Liver (tissue), 9 donors: ENCODE results near the gene MSH5. TPM values are rescaled to one million over a fixed set of nuclear protein-coding genes. Genes with fewer than 3 reads are reported as not detected.

Experiments
- DNase-seq: peaks from one replicate; pipeline ENCODE4 v3.0.0-alpha.2; 2017; ENCODE audit warnings: low spot score
- H3K27ac ChIP-seq, 2 donors: one replicate each; pipeline ENCODE4 v1.7.0; 2013; ENCODE audit warnings: inconsistent platforms in 2 of 2, low read length in 2 of 2, control low read depth in 1 of 2, low read depth in 1 of 2, mild to moderate bottlenecking in 1 of 2
- H3K27me3 ChIP-seq, 4 donors: one replicate each; pipeline versions ENCODE4 v1.6.1 to v1.7.0; 2013; ENCODE audit warnings: low read length in 3 of 4, inconsistent platforms in 1 of 4, mild to moderate bottlenecking in 1 of 4, moderate library complexity in 1 of 4; ENCODE audit not compliant: control insufficient read depth in 4 of 4, insufficient read depth in 4 of 4
- H3K36me3 ChIP-seq, 4 donors: one replicate each; pipeline versions ENCODE4 v1.6.1 to v1.7.0; 2013; ENCODE audit warnings: low read length in 3 of 4, mild to moderate bottlenecking in 3 of 4, low read depth in 1 of 4, moderate library complexity in 1 of 4; ENCODE audit not compliant: control insufficient read depth in 4 of 4, insufficient read depth in 3 of 4
- H3K4me1 ChIP-seq, 4 donors: one replicate each; pipeline versions ENCODE4 v1.6.1 to v1.7.0; 2013; ENCODE audit warnings: low read length in 3 of 4, mild to moderate bottlenecking in 3 of 4, moderate library complexity in 1 of 4; ENCODE audit not compliant: control insufficient read depth in 4 of 4, insufficient read depth in 4 of 4
- H3K4me3 ChIP-seq, 3 donors: one replicate each; pipeline versions ENCODE4 v1.6.1 to v1.7.0; 2013; ENCODE audit warnings: low read length in 3 of 3, control low read depth in 1 of 3, low read depth in 1 of 3, mild to moderate bottlenecking in 1 of 3
- H3K9ac ChIP-seq, 2 donors: one replicate each; pipeline ENCODE4 v1.7.0; 2013; ENCODE audit warnings: low read length in 2 of 2, mild to moderate bottlenecking in 2 of 2, moderate library complexity in 2 of 2, control low read depth in 1 of 2, low read depth in 1 of 2
- H3K9me3 ChIP-seq, 4 donors: one replicate each; pipeline versions ENCODE4 v1.6.1 to v1.7.0; 2013; ENCODE audit warnings: low read length in 3 of 4; ENCODE audit not compliant: control insufficient read depth in 4 of 4
- ATF3 ChIP-seq: IDR thresholded peaks from 2 replicates; pipeline ENCODE4 v1.6.1; 2016; ENCODE audit warnings: antibody characterized with exemption
- CTCF ChIP-seq: fragments of 150-350 bp; IDR thresholded peaks from 2 replicates; pipeline ENCODE4 v1.5.1; 2017; ENCODE audit warnings: improper control_type of control experiment, low read depth, low read length; ENCODE audit not compliant: missing input control
- EGR1 ChIP-seq, 2 donors: IDR thresholded peaks; 2 replicates each; pipeline ENCODE4 v1.6.1; 2016 to 2018; ENCODE audit warnings: antibody characterized with exemption in 2 of 2, low read depth in 2 of 2
- FOXA1 ChIP-seq: IDR thresholded peaks from 2 replicates; pipeline ENCODE4 v1.6.1; 2016; ENCODE audit warnings: antibody characterized with exemption
- FOXA2 ChIP-seq: IDR thresholded peaks from 2 replicates; pipeline ENCODE4 v1.6.1; 2016; ENCODE audit warnings: antibody characterized with exemption
- GABPA ChIP-seq, 2 donors: IDR thresholded peaks in 1 of 2; conservative IDR thresholded peaks in 1 of 2; 2 replicates each; pipeline ENCODE4 v1.6.1; 2016; ENCODE audit warnings: antibody characterized with exemption in 2 of 2, mild to moderate bottlenecking in 1 of 2, moderate library complexity in 1 of 2
- HNF4A ChIP-seq, 2 donors: conservative IDR thresholded peaks; 2 replicates each; pipeline ENCODE4 v1.6.1; 2016; ENCODE audit warnings: antibody characterized with exemption in 2 of 2, mild to moderate bottlenecking in 2 of 2
- HNF4G ChIP-seq: IDR thresholded peaks from 2 replicates; pipeline ENCODE4 v1.6.1; 2016; ENCODE audit warnings: antibody characterized with exemption
- JUND ChIP-seq, 2 donors: IDR thresholded peaks; 2 replicates each; pipeline ENCODE4 v1.6.1; 2016; ENCODE audit warnings: antibody characterized with exemption in 2 of 2
- MAX ChIP-seq: IDR thresholded peaks from 2 replicates; pipeline ENCODE4 v1.6.1; 2016; ENCODE audit warnings: antibody characterized with exemption
- NR2F2 ChIP-seq: IDR thresholded peaks from 2 replicates; pipeline ENCODE4 v1.6.1; 2016; ENCODE audit warnings: antibody characterized with exemption
- RAD21 ChIP-seq, 2 donors: IDR thresholded peaks; 2 replicates each; pipeline ENCODE4 v1.6.1; 2016; ENCODE audit warnings: antibody characterized with exemption in 2 of 2, mild to moderate bottlenecking in 2 of 2
- REST ChIP-seq: IDR thresholded peaks from 2 replicates; pipeline ENCODE4 v1.6.1; 2016; ENCODE audit warnings: antibody characterized with exemption, mild to moderate bottlenecking
- RXRA ChIP-seq, 2 donors: IDR thresholded peaks; 2 replicates each; pipeline ENCODE4 v1.6.1; 2017 to 2018; ENCODE audit warnings: antibody characterized with exemption in 2 of 2, mild to moderate bottlenecking in 1 of 2
- SP1 ChIP-seq: IDR thresholded peaks from 2 replicates; pipeline ENCODE4 v1.6.1; 2018; ENCODE audit warnings: antibody characterized with exemption, mild to moderate bottlenecking
- TAF1 ChIP-seq: conservative IDR thresholded peaks from 2 replicates; pipeline ENCODE4 v1.6.1; 2016; ENCODE audit warnings: antibody characterized with exemption, mild to moderate bottlenecking
- YY1 ChIP-seq: IDR thresholded peaks from 2 replicates; pipeline ENCODE4 v1.6.1; 2016; ENCODE audit warnings: antibody characterized with exemption, mild to moderate bottlenecking
- ZBTB33 ChIP-seq: IDR thresholded peaks from 2 replicates; pipeline ENCODE4 v1.6.1; 2016; ENCODE audit warnings: antibody characterized with exemption
- WGBS: extraction: QIAGEN DNeasy Blood & Tissue Kit; methylation state at CpG from one replicate; pipeline ENCODE4 v1.1.7; 2013; 5-methylcytosine and 5-hydroxymethylcytosine counted together
- polyA plus RNA-seq, 2 donors: library from polyadenylated mRNA; stranded (reverse) in 1 of 2; unstranded in 1 of 2; fragments of 200-250 nt in 1 of 2; fragments of >200 nt in 1 of 2; fragmentation: Nextera tagmentation in 1 of 2; extraction: Ambion mirVana in 1 of 2; gene quantifications; one replicate each; pipeline versions ENCODE4 v1.2.1 to v1.2.3, GENCODE V29; 2013 to 2015
- total RNA-seq, 2 donors: library from RNA; depleted of rRNA; stranded (reverse); fragments of >200 nt; gene quantifications; one replicate each; pipeline ENCODE4 v1.2.3, GENCODE V29; 2014
- donor health status: healthy.
- donor health status: healthy.
- donor health status: healthy.
- donor health status: healthy.
- donor health status: healthy.

MSH5 gene
- total and polyA plus RNA-seq, 4 donors: 1.2 to 6.4 (median 4.0) TPM

GRCh38 chr6:31725502-31726350, 14.1 kb upstream of the MSH5 start:
- H3K27ac ChIP-seq: no peak overlapping the region
- no peak overlapping the region for H3K4me3 ChIP-seq
- 88% methylated on average over 12 of the region's 12 CpGs for WGBS
- H3K27me3 ChIP-seq: no peaks in the 10 kb centered on the region
- no peak for TF ChIP-seq GABPA (IDR thresholded peaks at IDR 0.05 in 1 of 2, conservative IDR thresholded peaks at IDR 0.05 in 1 of 2)
- no peak for TF ChIP-seq RAD21 (IDR thresholded peaks at IDR 0.05)
- TF ChIP-seq NR2F2: no peak
- no peak for TF ChIP-seq FOXA2
- TF ChIP-seq MAX: no peak
- no peaks in the 10 kb centered on the region for H3K9me3 ChIP-seq
- DNase-seq: no peak
- H3K4me1 ChIP-seq: peaks cover 3 to 17% (median 10%) of the 10 kb centered on the region in 4 donors
- H3K9ac ChIP-seq: no peak overlapping the region
- peaks cover 0 to 9% (median 2%) of the 10 kb centered on the region in 4 donors for H3K36me3 ChIP-seq

GRCh38 chr6:31727034-31727716, 12.6 kb upstream of the MSH5 start:
- no peaks in the 10 kb centered on the region for H3K9me3 ChIP-seq
- no peak for DNase-seq
- peaks cover 3 to 21% (median 12%) of the 10 kb centered on the region in 4 donors for H3K4me1 ChIP-seq
- H3K27ac ChIP-seq: peak overlapping the region; percentile 22 to 68
- WGBS: 81% methylated on average over 7 of the region's 7 CpGs
- H3K27me3 ChIP-seq: no peaks in the 10 kb centered on the region
- peaks cover 4 to 19% (median 8%) of the 10 kb centered on the region in 4 donors for H3K36me3 ChIP-seq
- TF ChIP-seq RXRA (IDR thresholded peaks at IDR 0.05) (no peak), HNF4G (no peak), NR2F2 (no peak), EGR1 (IDR thresholded peaks at IDR 0.05; ENCODE audit: low read depth in 2 of 2) (no peak), TAF1 (no peak), JUND (IDR thresholded peaks at IDR 0.05) (no peak), RAD21 (IDR thresholded peaks at IDR 0.05) (no peak), FOXA2 (no peak), SP1 (no peak), CTCF (no peak), YY1 (no peak), FOXA1 (no peak), ZBTB33 (no peak), MAX (no peak), HNF4A (conservative IDR thresholded peaks at IDR 0.05) (no peak), REST (no peak), GABPA (IDR thresholded peaks at IDR 0.05 in 1 of 2, conservative IDR thresholded peaks at IDR 0.05 in 1 of 2) (no peak), ATF3 (no peak)
- H3K4me3 ChIP-seq: no peak overlapping the region
- H3K9ac ChIP-seq: no peak overlapping the region
